Measurements from ENCODE around the gene SLC6A11. TPM values are rescaled to one million over a fixed set of nuclear protein-coding genes. Genes with fewer than 3 reads are reported as not detected.
A peak's percentile ranks its signal among the peaks of the same experiment; 100 is the strongest.

SLC6A11 gene
- total and polyA plus RNA-seq, 12 donors: 0.05 TPM; not detected in 11

GRCh38 chr3:10845001-10845761 lies 29.2 kb downstream of the SLC6A11 start:
- H3K27ac ChIP-seq: peak overlapping the region in 1 of 10 donors; percentile 64
- WGBS, 2 donors: 63 to 70% methylated on average over 6 of the region's 6 CpGs
- peaks cover 0 to 26% (median 0%) of the 10 kb centered on the region in 9 donors for H3K4me1 ChIP-seq
- no peak overlapping the region for H3K4me3 ChIP-seq
- no peaks in the 10 kb centered on the region for H3K9me3 ChIP-seq
- no peaks in the 10 kb centered on the region for H3K36me3 ChIP-seq
- TF ChIP-seq CTCF (IDR thresholded peaks at IDR 0.05): no peak
- intact Hi-C loops (cut with DNase I): no loop called here
- ATAC-seq (peak in 7 of 8 donors; percentile 28 to 66 (median 53)), DNase-seq (peak in 1 of 2 donors; percentile 12)
- peaks cover 0 to 62% (median 22%) of the 10 kb centered on the region in 7 donors for H3K27me3 ChIP-seq

- Histone ChIP-seq H3K27ac (peak overlapping the region in 1 of 10 donors; percentile 64), H3K36me3 (no peaks in the 10 kb centered on the region), H3K4me1 (peaks cover 0 to 26% (median 0%) of the 10 kb centered on the region in 9 donors), H3K27me3 (peaks cover 0 to 57% (median 16%) of the 10 kb centered on the region in 7 donors), H3K9me3 (no peaks in the 10 kb centered on the region), H3K4me3 (no peak overlapping the region)
- intact Hi-C loops (cut with DNase I): no loop called here
- ATAC-seq: peak in 7 of 8 donors; percentile 33 to 78 (median 62)
- no peak for TF ChIP-seq CTCF (IDR thresholded peaks at IDR 0.05)
- WGBS, 2 donors: 77 to 81% methylated on average over 5 of the region's 5 CpGs
- no peak for DNase-seq
Observed at GRCh38 chr3:10845839-10846656, 30.0 kb downstream of the SLC6A11 start.

GRCh38 chr3:10846657-10846975 lies 30.6 kb downstream of the SLC6A11 start:
- Histone ChIP-seq H3K9me3 (no peaks in the 10 kb centered on the region), H3K27ac (peak overlapping the region in 1 of 10 donors; percentile 52), H3K4me1 (peaks cover 0 to 26% (median 0%) of the 10 kb centered on the region in 9 donors), H3K27me3 (peaks cover 0 to 52% (median 16%) of the 10 kb centered on the region in 7 donors), H3K36me3 (no peaks in the 10 kb centered on the region), H3K4me3 (no peak overlapping the region)
- peak in 1 of 8 donors; percentile 50 for ATAC-seq
- no peak for TF ChIP-seq CTCF (IDR thresholded peaks at IDR 0.05)
- no peak for DNase-seq
- intact Hi-C loops (cut with DNase I): no loop called here
- WGBS, 2 donors: 77 to 86% methylated on average over 4 of the region's 4 CpGs

GRCh38 chr3:10848261-10848660 lies 32.2 kb downstream of the SLC6A11 start:
- Histone ChIP-seq H3K36me3 (no peaks in the 10 kb centered on the region), H3K4me1 (peaks cover 0 to 26% (median 0%) of the 10 kb centered on the region in 9 donors), H3K27ac (no peak overlapping the region), H3K9me3 (no peaks in the 10 kb centered on the region), H3K4me3 (no peak overlapping the region), H3K27me3 (peaks cover 0 to 47% (median 16%) of the 10 kb centered on the region in 7 donors)
- intact Hi-C loops (cut with DNase I): no loop called here
- no peak for DNase-seq
- 77 to 78% methylated on average over 3 of the region's 3 CpGs for WGBS, 2 donors
- ATAC-seq: no peak
- TF ChIP-seq CTCF (IDR thresholded peaks at IDR 0.05): no peak
